HuH-7.5 (cell line): ENCODE results near the gene PAH.
"Not testable (repeated sequence)": the region's sequence is repeated elsewhere in the genome, so short reads cannot be mapped to it uniquely, and the experiment has no call there.

Source experiments
- DNase-seq: peaks from one replicate; pipeline ENCODE4 v3.0.0; 2011; ENCODE audit warnings: low spot score

The PAH gene

GRCh38 chr12:102891756-102892155 is 25.3 kb downstream of the PAH start:
- no peak for DNase-seq

- DNase-seq: no peak
Observed at GRCh38 chr12:102888511-102888910, 28.5 kb downstream of the PAH start.

GRCh38 chr12:102885043-102885932 is 31.8 kb downstream of the PAH start:
- peak; percentile 68 for DNase-seq

GRCh38 chr12:102883204-102883799 is 33.7 kb downstream of the PAH start:
- peak; percentile 34 for DNase-seq

GRCh38 chr12:102880783-102881182 is 36.3 kb downstream of the PAH start:
- no peak for DNase-seq

- DNase-seq: no peak
Observed at GRCh38 chr12:102879144-102879763, 37.8 kb downstream of the PAH start.

GRCh38 chr12:102876883-102877282 is 40.2 kb downstream of the PAH start:
- DNase-seq: no peak

GRCh38 chr12:102874819-102875218 is 42.2 kb downstream of the PAH start:
- DNase-seq: no peak

GRCh38 chr12:102873077-102873476 is 44.0 kb downstream of the PAH start:
- DNase-seq: no peak

GRCh38 chr12:102871014-102871413 is 46.0 kb downstream of the PAH start:
- no peak for DNase-seq

GRCh38 chr12:102869571-102869970 is 47.5 kb downstream of the PAH start:
- DNase-seq: no peak

GRCh38 chr12:102865821-102866615 is 51.0 kb downstream of the PAH start:
- DNase-seq: no peak

- DNase-seq: no peak
Observed at GRCh38 chr12:102862486-102862885, 54.6 kb downstream of the PAH start.

GRCh38 chr12:102851246-102851645 is 65.8 kb downstream of the PAH start:
- DNase-seq: no peak

- no peak for DNase-seq
Observed at GRCh38 chr12:102849722-102850447, 67.2 kb downstream of the PAH start.

- no peak for DNase-seq
Observed at GRCh38 chr12:102848832-102849231, 68.2 kb downstream of the PAH start.

GRCh38 chr12:102847131-102847530 is 69.9 kb downstream of the PAH start:
- no peak for DNase-seq

- DNase-seq: no peak
Observed at GRCh38 chr12:102833687-102834441, 83.2 kb downstream of the PAH start.

- not testable (repeated sequence) for DNase-seq
Observed at GRCh38 chr12:102832826-102833225, 84.2 kb downstream of the PAH start.

- peak; percentile 27 for DNase-seq
Observed at GRCh38 chr12:102824218-102824835, 92.7 kb downstream of the PAH start.
